ENCODE data around the gene SECISBP2.

The SECISBP2 gene

GRCh38 chr9:89388084-89388867 lies 70.0 kb downstream of the SECISBP2 start:
- in situ Hi-C loops (cut with HindIII; ENCODE audit: low sequenced_read_pairs): no loop called here
- no peak for TF ChIP-seq CTCF (IDR thresholded peaks at IDR 0.05; ENCODE audit: low read depth, low read length)
- DNase-seq (ENCODE audit: low read depth, low spot score): no peak
- no peak overlapping the region for H3K4me3 ChIP-seq (ENCODE audit: low read depth, low read length)

- in situ Hi-C loops (cut with HindIII; ENCODE audit: low sequenced_read_pairs): no loop called here
- no peak for TF ChIP-seq CTCF (IDR thresholded peaks at IDR 0.05; ENCODE audit: low read depth, low read length)
- no peak for DNase-seq (ENCODE audit: low read depth, low spot score)
- H3K4me3 ChIP-seq (ENCODE audit: low read depth, low read length): no peak overlapping the region
These were observed 70.5 kb downstream of the SECISBP2 start for GRCh38 chr9:89388868-89389177.

GRCh38 chr9:89390068-89390555 lies 71.8 kb downstream of the SECISBP2 start:
- in situ Hi-C loops (cut with HindIII; ENCODE audit: low sequenced_read_pairs): no loop called here
- no peak for TF ChIP-seq CTCF (IDR thresholded peaks at IDR 0.05; ENCODE audit: low read depth, low read length)
- no peak for DNase-seq (ENCODE audit: low read depth, low spot score)
- no peak overlapping the region for H3K4me3 ChIP-seq (ENCODE audit: low read depth, low read length)

GRCh38 chr9:89390578-89391116 lies 72.3 kb downstream of the SECISBP2 start:
- no peak overlapping the region for H3K4me3 ChIP-seq (ENCODE audit: low read depth, low read length)
- in situ Hi-C loops (cut with HindIII; ENCODE audit: low sequenced_read_pairs): no loop called here
- DNase-seq (ENCODE audit: low read depth, low spot score): no peak
- TF ChIP-seq CTCF (IDR thresholded peaks at IDR 0.05; ENCODE audit: low read depth, low read length): no peak

GRCh38 chr9:89391585-89391984 lies 73.3 kb downstream of the SECISBP2 start:
- no peak overlapping the region for H3K4me3 ChIP-seq (ENCODE audit: low read depth, low read length)
- TF ChIP-seq CTCF (IDR thresholded peaks at IDR 0.05; ENCODE audit: low read depth, low read length): no peak
- DNase-seq (ENCODE audit: low read depth, low spot score): no peak
- in situ Hi-C loops (cut with HindIII; ENCODE audit: low sequenced_read_pairs): no loop called here

GRCh38 chr9:89394412-89394811 lies 76.1 kb downstream of the SECISBP2 start:
- DNase-seq (ENCODE audit: low read depth, low spot score): no peak
- in situ Hi-C loops (cut with HindIII; ENCODE audit: low sequenced_read_pairs): no loop called here
- no peak for TF ChIP-seq CTCF (IDR thresholded peaks at IDR 0.05; ENCODE audit: low read depth, low read length)
- H3K4me3 ChIP-seq (ENCODE audit: low read depth, low read length): no peak overlapping the region
